Spleen (tissue), 7 donors: ENCODE results near the gene RORC.
"Not testable (repeated sequence)": the region's sequence is repeated elsewhere in the genome, so short reads cannot be mapped to it uniquely, and the experiment has no call there.

Experiments
- CTCF ChIP-seq, 11 experiments: fragments of 200-600 bp in 7 of 11; fragments of 450-650 bp in 4 of 11; sonication (generic) in 4 of 11; IDR thresholded peaks in 8 of 11; conservative IDR thresholded peaks in 3 of 11; 1 replicate in 7 of 11; 2 replicates in 4 of 11; pipeline versions ENCODE4 v1.4.0 to v1.8.0; 2016 to 2021; ENCODE audit warnings: antibody characterized with exemption in 11 of 11, inconsistent platforms in 4 of 11, mild to moderate bottlenecking in 1 of 11
- POLR2A ChIP-seq, 3 donors: fragments of 450-650 bp; IDR thresholded peaks; one replicate each; pipeline ENCODE4 v1.5.1; 2017; ENCODE audit warnings: antibody characterized with exemption in 3 of 3, mild to moderate bottlenecking in 1 of 3
- POLR2AphosphoS5 ChIP-seq, 3 donors: sonication (generic); formaldehyde crosslinking; IDR thresholded peaks; one replicate each; pipeline ENCODE4 v1.5.1; 2017; ENCODE audit warnings: antibody characterized with exemption in 3 of 3
- donor health status: DM: no; HTN: no; CAD: no; lungs with moderate emphysema.
- donor health status: DM: no; HTN: no; CAD: no.
- donor health status: DM: no; HTN: no; CAD: no.

- TF ChIP-seq CTCF (IDR thresholded peaks at IDR 0.05 in 8 of 11, conservative IDR thresholded peaks at IDR 0.05 in 3 of 11); POLR2AphosphoS5 (IDR thresholded peaks at IDR 0.05); POLR2A (IDR thresholded peaks at IDR 0.05): not testable (repeated sequence)
Observed at GRCh38 chr1:151855516-151855915, 23.9 kb upstream of the RORC start.
